C4-2B (cell line): Measurements from ENCODE around the gene PGM1.

ENCODE experiments used
- H3K27ac ChIP-seq: fragments of 450-650 bp; 2 replicates; pipeline ENCODE4 v1.5.1; 2017
- CTCF ChIP-seq: fragments of 450-650 bp; conservative IDR thresholded peaks from 2 replicates; pipeline ENCODE4 v1.5.1; 2017; ENCODE audit warnings: mild to moderate bottlenecking
- ZFX ChIP-seq: fragments of 450-650 bp; IDR thresholded peaks from 2 replicates; pipeline ENCODE4 v1.6.1; 2017

Gene PGM1

GRCh38 chr1:63693944-63694571 lies 100.8 kb downstream of the PGM1 start:
- no peak overlapping the region for H3K27ac ChIP-seq
- no peak for TF ChIP-seq ZFX

- no peak for TF ChIP-seq ZFX
- no peak for TF ChIP-seq CTCF
- no peak overlapping the region for H3K27ac ChIP-seq
These were observed 105.0 kb downstream of the PGM1 start for GRCh38 chr1:63698001-63698838.

GRCh38 chr1:63701187-63701586 lies 108.0 kb downstream of the PGM1 start:
- peak overlapping the region; percentile 51 for H3K27ac ChIP-seq
- TF ChIP-seq CTCF = no peak

- H3K27ac ChIP-seq = no peak overlapping the region
These were observed 110.5 kb downstream of the PGM1 start for GRCh38 chr1:63703701-63704107.

GRCh38 chr1:63704443-63704842 lies 111.2 kb downstream of the PGM1 start:
- TF ChIP-seq CTCF (no peak), ZFX (no peak)
- no peak overlapping the region; the same call in 1 of the 2 replicates for H3K27ac ChIP-seq

More at GRCh38 chr1:63703701-63704107, 110.5 kb downstream of the PGM1 start:
- no peak for TF ChIP-seq CTCF
- TF ChIP-seq ZFX = no peak

- TF ChIP-seq ZFX = no peak
- TF ChIP-seq CTCF = no peak
- H3K27ac ChIP-seq = no peak overlapping the region
These were observed 111.9 kb downstream of the PGM1 start for GRCh38 chr1:63705078-63705477.

- no peak overlapping the region for H3K27ac ChIP-seq
- TF ChIP-seq ZFX (no peak), CTCF (no peak)
These were observed 116.1 kb downstream of the PGM1 start for GRCh38 chr1:63709267-63709828.
